Measurements from ENCODE around the gene TSPAN31. TPM values are rescaled to one million over a fixed set of nuclear protein-coding genes. Genes with fewer than 3 reads are reported as not detected.

TSPAN31 gene
- polyA plus RNA-seq, 2 of the 4 experiments (the other 2 are of a cell fraction): 20.6 to 51.9 TPM

- H3K9me3 ChIP-seq: no peaks in the 10 kb centered on the region
- no peak overlapping the region for H3K4me3 ChIP-seq
- ChIA-PET POLR2A (no interaction called here), CTCF (interaction anchor here (0.6 to 10.7 kb wide), 8 partner anchors 9 to 282 kb away, joined by 3 to 242 read pairs (median 4); partner anchors contain the start of gene OS9)
- DNase-seq (ENCODE audit: low read depth in 1 of 2, low spot score in 1 of 2): no peak
- WGBS (ENCODE audit: missing lambda C conversion rate): 81% methylated on average over 5 of the region's 5 CpGs
- H3K4me2 ChIP-seq: no peak overlapping the region
- peaks cover 35% of the 10 kb centered on the region for H3K4me1 ChIP-seq
- no peak for TF ChIP-seq NR3C1 (IDR thresholded peaks at IDR 0.05)
- no peak for TF ChIP-seq CBX8 (IDR thresholded peaks at IDR 0.05)
- TF ChIP-seq MYC (IDR thresholded peaks at IDR 0.05; ENCODE audit: borderline replicate concordance, low read length): no peak
- TF ChIP-seq RCOR1 (IDR thresholded peaks at IDR 0.05; ENCODE audit: low read depth, low read length): no peak
- no peak for TF ChIP-seq NFE2L2 (conservative IDR thresholded peaks at IDR 0.05; ENCODE audit: low read length)
- TF ChIP-seq, protein P1, sequence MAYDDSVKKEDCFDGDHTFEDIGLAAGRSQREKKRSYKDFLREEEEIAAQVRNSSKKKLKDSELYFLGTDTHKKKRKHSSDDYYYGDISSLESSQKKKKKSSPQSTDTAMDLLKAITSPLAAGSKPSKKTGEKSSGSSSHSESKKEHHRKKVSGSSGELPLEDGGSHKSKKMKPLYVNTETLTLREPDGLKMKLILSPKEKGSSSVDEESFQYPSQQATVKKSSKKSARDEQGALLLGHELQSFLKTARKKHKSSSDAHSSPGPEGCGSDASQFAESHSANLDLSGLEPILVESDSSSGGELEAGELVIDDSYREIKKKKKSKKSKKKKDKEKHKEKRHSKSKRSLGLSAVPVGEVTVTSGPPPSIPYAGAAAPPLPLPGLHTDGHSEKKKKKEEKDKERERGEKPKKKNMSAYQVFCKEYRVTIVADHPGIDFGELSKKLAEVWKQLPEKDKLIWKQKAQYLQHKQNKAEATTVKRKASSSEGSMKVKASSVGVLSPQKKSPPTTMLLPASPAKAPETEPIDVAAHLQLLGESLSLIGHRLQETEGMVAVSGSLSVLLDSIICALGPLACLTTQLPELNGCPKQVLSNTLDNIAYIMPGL (CRISPR knock-in tag; IDR thresholded peaks at IDR 0.05; ENCODE audit: borderline replicate concordance): no peak
- TF ChIP-seq EP300 (IDR thresholded peaks at IDR 0.05): no peak
- TF ChIP-seq JUN (IDR thresholded peaks at IDR 0.05): no peak
- TF ChIP-seq, protein P2, sequence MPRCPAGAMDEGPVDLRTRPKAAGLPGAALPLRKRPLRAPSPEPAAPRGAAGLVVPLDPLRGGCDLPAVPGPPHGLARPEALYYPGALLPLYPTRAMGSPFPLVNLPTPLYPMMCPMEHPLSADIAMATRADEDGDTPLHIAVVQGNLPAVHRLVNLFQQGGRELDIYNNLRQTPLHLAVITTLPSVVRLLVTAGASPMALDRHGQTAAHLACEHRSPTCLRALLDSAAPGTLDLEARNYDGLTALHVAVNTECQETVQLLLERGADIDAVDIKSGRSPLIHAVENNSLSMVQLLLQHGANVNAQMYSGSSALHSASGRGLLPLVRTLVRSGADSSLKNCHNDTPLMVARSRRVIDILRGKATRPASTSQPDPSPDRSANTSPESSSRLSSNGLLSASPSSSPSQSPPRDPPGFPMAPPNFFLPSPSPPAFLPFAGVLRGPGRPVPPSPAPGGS (IDR thresholded peaks at IDR 0.05): no peak
- no peak for TF ChIP-seq RNF2 (IDR thresholded peaks at IDR 0.05; ENCODE audit: borderline replicate concordance, low read depth)
- no peak for TF ChIP-seq KDM1A (IDR thresholded peaks at IDR 0.05; ENCODE audit: low read depth)
- TF ChIP-seq PHF8 (IDR thresholded peaks at IDR 0.05; ENCODE audit: borderline replicate concordance, low read depth): no peak
- no peak for TF ChIP-seq EHF (CRISPR knock-in tag; IDR thresholded peaks at IDR 0.05)
- TF ChIP-seq EHMT2 (IDR thresholded peaks at IDR 0.05; ENCODE audit: low read depth): no peak
- no peak for TF ChIP-seq KDM5A (IDR thresholded peaks at IDR 0.05)
- TF ChIP-seq RARB (CRISPR knock-in tag; IDR thresholded peaks at IDR 0.05): no peak
- no peak for TF ChIP-seq ATOH8 (CRISPR knock-in tag; IDR thresholded peaks at IDR 0.05; ENCODE audit: low read depth)
- TF ChIP-seq RFX5 (IDR thresholded peaks at IDR 0.05): no peak
- TF ChIP-seq TFCP2L1 (CRISPR knock-in tag; IDR thresholded peaks at IDR 0.05): no peak
- TF ChIP-seq HOXB5 (CRISPR knock-in tag; IDR thresholded peaks at IDR 0.05): no peak
- FAIRE-seq: no peak
- no peak overlapping the region for H3K27ac ChIP-seq
- ATAC-seq: no peak
Measured at GRCh38 chr12:57740656-57741412, 4.0 kb upstream of the TSPAN31 start.

DNA sequence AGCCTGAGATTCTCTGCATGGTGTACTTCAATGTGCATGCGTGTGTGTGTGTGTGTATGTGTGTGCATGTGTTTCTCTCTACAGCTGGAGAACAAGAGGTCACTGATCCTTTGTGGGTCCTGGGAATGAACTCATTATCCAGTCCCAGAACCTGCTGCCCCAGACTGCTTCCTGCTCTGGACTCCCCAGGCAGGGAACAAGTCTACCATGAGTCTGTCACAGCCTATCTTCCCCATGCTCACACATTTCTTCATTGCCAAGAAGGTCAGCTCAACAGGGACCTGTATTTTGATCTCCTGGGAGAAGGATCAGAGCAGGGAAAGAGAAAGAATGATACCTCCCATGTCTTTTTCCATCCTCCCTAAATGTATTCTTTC is 3.4 kb upstream of the TSPAN31 start:
- ChIA-PET CTCF (interaction anchor here (0.6 to 10.7 kb wide), 8 partner anchors 9 to 158 kb away, joined by 3 to 242 read pairs (median 3); partner anchors contain the start of gene OS9), POLR2A (no interaction called here)
- DNase-seq (ENCODE audit: low read depth in 1 of 2, low spot score in 1 of 2): no peak
- no peak for TF ChIP-seq SMC3 (IDR thresholded peaks at IDR 0.05)
- TF ChIP-seq RCOR1 (IDR thresholded peaks at IDR 0.05; ENCODE audit: low read depth, low read length): no peak
- TF ChIP-seq, protein P2 (IDR thresholded peaks at IDR 0.05): no peak
- no peak overlapping the region for H3K27ac ChIP-seq
- ATAC-seq: no peak
- H3K9me3 ChIP-seq: no peaks in the 10 kb centered on the region
- no peak overlapping the region for H3K4me2 ChIP-seq
- 80% methylated on average over 1 of the region's 1 CpG for WGBS (ENCODE audit: missing lambda C conversion rate)
- peaks cover 37% of the 10 kb centered on the region for H3K4me1 ChIP-seq
- H3K4me3 ChIP-seq: no peak overlapping the region
- no peak for FAIRE-seq

Data from A549 (cell line).